AG09319 (cell line): Measurements from ENCODE around the gene HDLBP.

Source experiments
- DNase-seq: peaks from one replicate; pipeline ENCODE4 v3.0.0-alpha.2; 2010; ENCODE audit warnings: low read depth; ENCODE audit errors: extremely low read depth
- CTCF ChIP-seq: IDR thresholded peaks from 2 replicates; pipeline ENCODE4 v1.5.1; 2011; ENCODE audit warnings: low read depth, mild to moderate bottlenecking, inconsistent platforms, low read length, moderate library complexity

HDLBP gene

GRCh38 chr2:241291977-241292376 is 23.5 kb downstream of the HDLBP start:
- DNase-seq = no peak
- TF ChIP-seq CTCF = no peak

- TF ChIP-seq CTCF = no peak
Measured at GRCh38 chr2:241291153-241291552, 24.3 kb downstream of the HDLBP start.

GRCh38 chr2:241289597-241289996 is 25.9 kb downstream of the HDLBP start:
- no peak for DNase-seq
- no peak for TF ChIP-seq CTCF

More at GRCh38 chr2:241291153-241291552, 24.3 kb downstream of the HDLBP start:
- no peak for DNase-seq

- no peak for TF ChIP-seq CTCF
- DNase-seq = no peak
Measured at GRCh38 chr2:241289053-241289452, 26.4 kb downstream of the HDLBP start.

GRCh38 chr2:241288324-241288888 is 27.1 kb downstream of the HDLBP start:
- TF ChIP-seq CTCF = no peak
- no peak for DNase-seq

GRCh38 chr2:241286348-241287090 is 29.0 kb downstream of the HDLBP start:
- DNase-seq = no peak
- no peak for TF ChIP-seq CTCF

GRCh38 chr2:241285596-241285995 is 29.9 kb downstream of the HDLBP start:
- TF ChIP-seq CTCF = no peak
- DNase-seq = no peak
